Osteoblast (primary cell): ENCODE measurements around the gene TFE3. TPM values are rescaled to one million over a fixed set of nuclear protein-coding genes. Genes with fewer than 3 reads are reported as not detected.

ENCODE experiments used
- DNase-seq: peaks from one replicate; pipeline ENCODE4 v3.0.0; 2011; ENCODE audit warnings: low spot score, mixed read lengths; ENCODE audit not compliant: insufficient read length; ENCODE audit errors: missing footprints
- H2AFZ ChIP-seq: 2 replicates; pipeline ENCODE4 v1.6.0; 2011; ENCODE audit warnings: mild to moderate bottlenecking, low read length
- H3K27ac ChIP-seq: 2 replicates; pipeline ENCODE4 v1.5.1; 2011; ENCODE audit warnings: mild to moderate bottlenecking, low read depth, low read length, moderate library complexity
- H3K27me3 ChIP-seq: 2 replicates; pipeline ENCODE4 v1.6.0; 2012; ENCODE audit warnings: mild to moderate bottlenecking, control low read depth, inconsistent platforms, low read length, moderate library complexity; ENCODE audit not compliant: insufficient read depth
- H3K36me3 ChIP-seq: 2 replicates; pipeline ENCODE4 v1.5.1; 2011; ENCODE audit warnings: mild to moderate bottlenecking, low read length, control low read depth, moderate library complexity; ENCODE audit not compliant: insufficient read depth
- H3K4me1 ChIP-seq: 2 replicates; pipeline ENCODE4 v1.5.1; 2011; ENCODE audit warnings: mild to moderate bottlenecking, low read length, control low read depth, moderate library complexity; ENCODE audit not compliant: insufficient read depth
- H3K4me2 ChIP-seq: 2 replicates; pipeline ENCODE4 v1.6.0; 2011; ENCODE audit warnings: mild to moderate bottlenecking, low read length; ENCODE audit not compliant: insufficient read depth
- H3K4me3 ChIP-seq: fragments of 200-600 bp; sonication (generic); 3 replicates; pipeline ENCODE4 v1.5.1; 2012; ENCODE audit warnings: mild to moderate bottlenecking, low read length, inconsistent platforms; ENCODE audit not compliant: insufficient read depth
- H3K79me2 ChIP-seq: 2 replicates; pipeline ENCODE4 v1.6.0; 2012; ENCODE audit warnings: mild to moderate bottlenecking, low read length, control low read depth, inconsistent platforms; ENCODE audit not compliant: insufficient read depth
- H3K9me3 ChIP-seq: 2 replicates; pipeline ENCODE4 v1.5.1; 2011; ENCODE audit warnings: low read depth, low read length, control low read depth
- H4K20me1 ChIP-seq: 2 replicates; pipeline ENCODE4 v1.6.0; 2012; ENCODE audit warnings: mild to moderate bottlenecking, low read length, control low read depth; ENCODE audit not compliant: insufficient read depth
- CTCF ChIP-seq: IDR thresholded peaks from 2 replicates; pipeline ENCODE4 v1.5.1; 2011; ENCODE audit warnings: mild to moderate bottlenecking, low read depth, low read length, moderate library complexity; ENCODE audit errors: extremely low read depth
- total RNA-seq: library from RNA; depleted of rRNA; stranded (reverse); fragments of >200 nt; gene quantifications from 2 replicates; pipeline ENCODE4 v1.2.3, GENCODE V29; 2012

Gene TFE3
- total RNA-seq, 1 donor: 46.7 TPM

- Histone ChIP-seq H3K4me2 (peak overlapping the region; percentile 91), H3K4me3 (peak overlapping the region; percentile 52), H3K79me2 (peaks cover 41% of the 10 kb centered on the region), H3K9me3 (no peaks in the 10 kb centered on the region), H2AFZ (no peak overlapping the region), H3K27ac (peak overlapping the region; percentile 62), H3K4me1 (peaks cover 12% of the 10 kb centered on the region), H3K27me3 (no peaks in the 10 kb centered on the region), H4K20me1 (peaks cover 4% of the 10 kb centered on the region), H3K36me3 (peaks cover 34% of the 10 kb centered on the region)
- TF ChIP-seq CTCF: no peak
- DNase-seq: peak; percentile 95
Observed at GRCh38 chrX:49039598-49040375, 3.4 kb downstream of the TFE3 start.

- peaks cover 49% of the 10 kb centered on the region for H3K36me3 ChIP-seq
- TF ChIP-seq CTCF: no peak
- H3K9me3 ChIP-seq: no peaks in the 10 kb centered on the region
- no peak overlapping the region for H3K4me3 ChIP-seq
- H3K4me1 ChIP-seq: peaks cover 12% of the 10 kb centered on the region
- no peak overlapping the region for H3K4me2 ChIP-seq
- peak; percentile 85 for DNase-seq
- no peak overlapping the region for H2AFZ ChIP-seq
- peaks cover 49% of the 10 kb centered on the region for H3K79me2 ChIP-seq
- H3K27me3 ChIP-seq: no peaks in the 10 kb centered on the region
- peak overlapping the region; percentile 28 for H3K27ac ChIP-seq
- peaks cover 4% of the 10 kb centered on the region for H4K20me1 ChIP-seq
Observed at GRCh38 chrX:49037883-49038475, 5.2 kb downstream of the TFE3 start.

- Histone ChIP-seq H2AFZ (no peak overlapping the region), H3K79me2 (peaks cover 10% of the 10 kb centered on the region), H3K4me3 (no peak overlapping the region), H4K20me1 (no peaks in the 10 kb centered on the region), H3K4me1 (no peaks in the 10 kb centered on the region), H3K36me3 (peaks cover 32% of the 10 kb centered on the region), H3K9me3 (no peaks in the 10 kb centered on the region), H3K27me3 (no peaks in the 10 kb centered on the region), H3K4me2 (no peak overlapping the region), H3K27ac (no peak overlapping the region)
- DNase-seq: peak; percentile 9
- no peak for TF ChIP-seq CTCF
Observed at GRCh38 chrX:49030283-49030682, 12.9 kb downstream of the TFE3 start.

- TF ChIP-seq CTCF: no peak
- Histone ChIP-seq H3K27ac (no peak overlapping the region), H3K9me3 (no peaks in the 10 kb centered on the region), H3K27me3 (no peaks in the 10 kb centered on the region), H3K4me2 (no peak overlapping the region), H3K4me3 (no peak overlapping the region), H3K79me2 (peaks cover 10% of the 10 kb centered on the region), H2AFZ (no peak overlapping the region), H3K36me3 (peaks cover 32% of the 10 kb centered on the region), H4K20me1 (no peaks in the 10 kb centered on the region), H3K4me1 (no peaks in the 10 kb centered on the region)
- peak; percentile 60 for DNase-seq
Observed at GRCh38 chrX:49029876-49030275, 13.3 kb downstream of the TFE3 start.
